ENCODE measurements around the gene CREB5. TPM values are rescaled to one million over a fixed set of nuclear protein-coding genes. Genes with fewer than 3 reads are reported as not detected.

The CREB5 gene
- total and polyA plus RNA-seq, 10 donors: 0.88 to 56.8 (median 23.5) TPM

GRCh38 chr7:28472332-28472731 is 60.0 kb downstream of the CREB5 start:
- intact Hi-C loops (cut with DNase I; ENCODE audit: low total_unique reads): no loop called here
- Histone ChIP-seq H3K27ac (no peak overlapping the region), H3K36me3 (no peaks in the 10 kb centered on the region), H3K4me3 (no peak overlapping the region), H3K9me3 (no peaks in the 10 kb centered on the region), H3K27me3 (replicated peaks in 1 of 7) (peaks cover 0 to 11% (median 0%) of the 10 kb centered on the region in 7 donors), H3K4me1 (no peaks in the 10 kb centered on the region)
- TF ChIP-seq POLR2A (IDR thresholded peaks at IDR 0.05): no peak
- no peak for TF ChIP-seq CTCF (IDR thresholded peaks at IDR 0.05 in 8 of 11, conservative IDR thresholded peaks at IDR 0.05 in 3 of 11)
- no peak for TF ChIP-seq POLR2AphosphoS5 (IDR thresholded peaks at IDR 0.05)
- DNase-seq: no peak
- 73 to 85% (median 74%) methylated on average over 6 of the region's 6 CpGs for WGBS, 5 donors

- no peak for DNase-seq
- WGBS, 5 donors: 66 to 81% (median 76%) methylated on average over 8 of the region's 8 CpGs
- intact Hi-C loops (cut with DNase I; ENCODE audit: low total_unique reads): no loop called here
- no peaks in the 10 kb centered on the region for H3K4me1 ChIP-seq
- no peak overlapping the region for H3K4me3 ChIP-seq
- H3K9me3 ChIP-seq: no peaks in the 10 kb centered on the region
- peaks cover 0 to 11% (median 0%) of the 10 kb centered on the region in 7 donors for H3K27me3 ChIP-seq (replicated peaks in 1 of 7)
- TF ChIP-seq POLR2AphosphoS5 (IDR thresholded peaks at IDR 0.05) (no peak), POLR2A (IDR thresholded peaks at IDR 0.05) (no peak), CTCF (IDR thresholded peaks at IDR 0.05 in 8 of 11, conservative IDR thresholded peaks at IDR 0.05 in 3 of 11) (no peak)
- H3K36me3 ChIP-seq: no peaks in the 10 kb centered on the region
- no peak overlapping the region for H3K27ac ChIP-seq
These were observed 61.4 kb downstream of the CREB5 start for GRCh38 chr7:28473571-28474281.

- Histone ChIP-seq H3K9me3 (no peaks in the 10 kb centered on the region), H3K4me3 (no peak overlapping the region), H3K36me3 (no peaks in the 10 kb centered on the region), H3K4me1 (no peaks in the 10 kb centered on the region), H3K27me3 (replicated peaks in 1 of 7) (peaks cover 0 to 11% (median 0%) of the 10 kb centered on the region in 7 donors), H3K27ac (no peak overlapping the region)
- intact Hi-C loops (cut with DNase I; ENCODE audit: low total_unique reads): no loop called here
- WGBS, 5 donors: 69 to 85% (median 82%) methylated on average over 8 of the region's 8 CpGs
- no peak for DNase-seq
- no peak for TF ChIP-seq CTCF (IDR thresholded peaks at IDR 0.05 in 8 of 11, conservative IDR thresholded peaks at IDR 0.05 in 3 of 11)
- no peak for TF ChIP-seq POLR2AphosphoS5 (IDR thresholded peaks at IDR 0.05)
- TF ChIP-seq POLR2A (IDR thresholded peaks at IDR 0.05): no peak
These were observed 61.9 kb downstream of the CREB5 start for GRCh38 chr7:28474282-28474638.

- Histone ChIP-seq H3K27me3 (replicated peaks in 1 of 7) (peaks cover 0 to 11% (median 0%) of the 10 kb centered on the region in 7 donors), H3K4me1 (no peaks in the 10 kb centered on the region), H3K27ac (no peak overlapping the region), H3K9me3 (no peaks in the 10 kb centered on the region), H3K4me3 (no peak overlapping the region), H3K36me3 (no peaks in the 10 kb centered on the region)
- intact Hi-C loops (cut with DNase I; ENCODE audit: low total_unique reads): no loop called here
- no peak for DNase-seq
- no peak for TF ChIP-seq CTCF (IDR thresholded peaks at IDR 0.05 in 8 of 11, conservative IDR thresholded peaks at IDR 0.05 in 3 of 11)
- no peak for TF ChIP-seq POLR2A (IDR thresholded peaks at IDR 0.05)
- TF ChIP-seq POLR2AphosphoS5 (IDR thresholded peaks at IDR 0.05): no peak
- 37 to 63% (median 54%) methylated on average over 4 of the region's 4 CpGs for WGBS, 5 donors
These were observed 62.3 kb downstream of the CREB5 start for GRCh38 chr7:28474640-28475039.

Measured in spleen (tissue), 11 donors.